ENCODE results near the gene NPAS2. TPM values are rescaled to one million over a fixed set of nuclear protein-coding genes. Genes with fewer than 3 reads are reported as not detected.

The NPAS2 gene
- total RNA-seq, 3 donors from 2014 or later (not counting 1 experiment from before 2014, with no cell fraction given): not detected

- Histone ChIP-seq H3K27ac (ENCODE audit: low read length) (no peak overlapping the region), H3K9me3 (ENCODE audit: control insufficient read depth, insufficient read depth, low read length) (no peaks in the 10 kb centered on the region), H3K27me3 (ENCODE audit: control insufficient read depth, insufficient read depth, low read length) (no peaks in the 10 kb centered on the region), H3K4me1 (ENCODE audit: control insufficient read depth, insufficient read depth, low read length) (no peaks in the 10 kb centered on the region), H3K4me3 (ENCODE audit: low read length) (no peak overlapping the region), H3K36me3 (ENCODE audit: control insufficient read depth, insufficient read depth, low read length) (no peaks in the 10 kb centered on the region)
- no peak for TF ChIP-seq CTCF (IDR thresholded peaks at IDR 0.05)
- Mint-ChIP-seq H3K9me3 (no peaks in the 10 kb centered on the region), H3K4me1 (peaks cover 0 to 7% of the 10 kb centered on the region in 2 donors), H3K4me3 (no peak overlapping the region), H3K27me3 (ENCODE audit: low read depth in 2 of 2) (peaks cover 0 to 8% of the 10 kb centered on the region in 2 donors), H3K27ac (no peak overlapping the region), H3K36me3 (no peaks in the 10 kb centered on the region)
- intact Hi-C loops (cut with micrococcal nuclease): no loop called here
- 96% methylated on average over 9 of the region's 9 CpGs for WGBS (ENCODE audit: insufficient coverage)
- ATAC-seq (no peak), DNase-seq (no peak)
Observed at GRCh38 chr2:100990166-100990565, 170.2 kb downstream of the NPAS2 start.

- 93% methylated on average over 24 of the region's 24 CpGs for WGBS (ENCODE audit: insufficient coverage)
- TF ChIP-seq CTCF (IDR thresholded peaks at IDR 0.05): no peak
- H3K27ac ChIP-seq (ENCODE audit: low read length): no peak overlapping the region
- Mint-ChIP-seq H3K4me3 (no peak overlapping the region), H3K27me3 (ENCODE audit: low read depth in 2 of 2) (peaks cover 0 to 5% of the 10 kb centered on the region in 2 donors), H3K4me1 (peaks cover 0 to 4% of the 10 kb centered on the region in 2 donors), H3K36me3 (no peaks in the 10 kb centered on the region), H3K9me3 (no peaks in the 10 kb centered on the region), H3K27ac (no peak overlapping the region)
- intact Hi-C loops (cut with micrococcal nuclease): no loop called here
- H3K9me3 ChIP-seq (ENCODE audit: control insufficient read depth, insufficient read depth, low read length): no peaks in the 10 kb centered on the region
- ATAC-seq (no peak), DNase-seq (no peak)
- H3K4me3 ChIP-seq (ENCODE audit: low read length): no peak overlapping the region
- no peaks in the 10 kb centered on the region for H3K27me3 ChIP-seq (ENCODE audit: control insufficient read depth, insufficient read depth, low read length)
- H3K36me3 ChIP-seq (ENCODE audit: control insufficient read depth, insufficient read depth, low read length): no peaks in the 10 kb centered on the region
- no peaks in the 10 kb centered on the region for H3K4me1 ChIP-seq (ENCODE audit: control insufficient read depth, insufficient read depth, low read length)
Observed at GRCh38 chr2:100990650-100991403, 170.9 kb downstream of the NPAS2 start.

- Histone ChIP-seq H3K36me3 (ENCODE audit: control insufficient read depth, insufficient read depth, low read length) (no peaks in the 10 kb centered on the region), H3K9me3 (ENCODE audit: control insufficient read depth, insufficient read depth, low read length) (no peaks in the 10 kb centered on the region), H3K4me3 (ENCODE audit: low read length) (no peak overlapping the region), H3K27ac (ENCODE audit: low read length) (no peak overlapping the region), H3K4me1 (ENCODE audit: control insufficient read depth, insufficient read depth, low read length) (no peaks in the 10 kb centered on the region), H3K27me3 (ENCODE audit: control insufficient read depth, insufficient read depth, low read length) (no peaks in the 10 kb centered on the region)
- no peaks in the 10 kb centered on the region for H3K36me3 Mint-ChIP-seq
- ATAC-seq (no peak), DNase-seq (no peak)
- H3K27ac Mint-ChIP-seq: no peak overlapping the region
- no peaks in the 10 kb centered on the region for H3K9me3 Mint-ChIP-seq
- peaks cover 0 to 4% of the 10 kb centered on the region in 2 donors for H3K4me1 Mint-ChIP-seq
- intact Hi-C loops (cut with micrococcal nuclease): no loop called here
- 98% methylated on average over 5 of the region's 5 CpGs for WGBS (ENCODE audit: insufficient coverage)
- no peak overlapping the region for H3K4me3 Mint-ChIP-seq
- H3K27me3 Mint-ChIP-seq (ENCODE audit: low read depth in 2 of 2): peaks cover 0 to 5% of the 10 kb centered on the region in 2 donors
- no peak for TF ChIP-seq CTCF (IDR thresholded peaks at IDR 0.05)
Observed at GRCh38 chr2:100991404-100991773, 171.4 kb downstream of the NPAS2 start.

- WGBS (ENCODE audit: insufficient coverage): 74% methylated on average over 5 of the region's 6 CpGs
- ATAC-seq: no peak
- TF ChIP-seq CTCF (IDR thresholded peaks at IDR 0.05): no peak
- Histone ChIP-seq H3K4me3 (ENCODE audit: low read length) (no peak overlapping the region), H3K4me1 (ENCODE audit: control insufficient read depth, insufficient read depth, low read length) (no peaks in the 10 kb centered on the region), H3K36me3 (ENCODE audit: control insufficient read depth, insufficient read depth, low read length) (no peaks in the 10 kb centered on the region), H3K27me3 (ENCODE audit: control insufficient read depth, insufficient read depth, low read length) (no peaks in the 10 kb centered on the region), H3K9me3 (ENCODE audit: control insufficient read depth, insufficient read depth, low read length) (no peaks in the 10 kb centered on the region), H3K27ac (ENCODE audit: low read length) (no peak overlapping the region)
- no peak overlapping the region for H3K4me3 Mint-ChIP-seq
- peaks cover 0 to 5% of the 10 kb centered on the region in 2 donors for H3K27me3 Mint-ChIP-seq (ENCODE audit: low read depth in 2 of 2)
- H3K36me3 Mint-ChIP-seq: no peaks in the 10 kb centered on the region
- peak overlapping the region in 1 of 2 donors; percentile 52 for H3K27ac Mint-ChIP-seq
- intact Hi-C loops (cut with micrococcal nuclease): no loop called here
- H3K9me3 Mint-ChIP-seq: no peaks in the 10 kb centered on the region
- H3K4me1 Mint-ChIP-seq: peaks cover 0 to 4% of the 10 kb centered on the region in 2 donors
- no peak for DNase-seq
Observed at GRCh38 chr2:100992262-100992661, 172.3 kb downstream of the NPAS2 start.

Data from natural killer cell (primary cell).